HEK293T (cell line): ENCODE measurements around the gene SLC25A51.

Experiments
- ARNT ChIP-seq: fragments of 450-650 bp; IDR thresholded peaks from 2 replicates; pipeline ENCODE4 v1.6.1; 2017; ENCODE audit warnings: mild to moderate bottlenecking
- BHLHE40 ChIP-seq: fragments of 450-650 bp; IDR thresholded peaks from 2 replicates; pipeline ENCODE4 v1.6.1; 2016; ENCODE audit warnings: mild to moderate bottlenecking, moderate library complexity, borderline replicate concordance
- CTBP1 ChIP-seq: fragments of 450-650 bp; IDR thresholded peaks from 2 replicates; pipeline ENCODE4 v1.6.1; 2016; ENCODE audit warnings: borderline replicate concordance
- ELF4 ChIP-seq: fragments of 450-650 bp; IDR thresholded peaks from 2 replicates; pipeline ENCODE4 v1.6.1; 2017; ENCODE audit warnings: antibody characterized with exemption
- FOXA1 ChIP-seq: fragments of 450-650 bp; IDR thresholded peaks from 2 replicates; pipeline ENCODE4 v1.6.1; 2016; ENCODE audit warnings: mild to moderate bottlenecking
- FOXM1 ChIP-seq: fragments of 450-650 bp; IDR thresholded peaks from 2 replicates; pipeline ENCODE4 v1.6.1; 2017; ENCODE audit warnings: mild to moderate bottlenecking, borderline replicate concordance
- HDGF ChIP-seq: fragments of 450-650 bp; IDR thresholded peaks from 2 replicates; pipeline ENCODE4 v1.6.1; 2017; ENCODE audit warnings: antibody characterized with exemption, borderline replicate concordance
- L3MBTL2 ChIP-seq: fragments of 450-650 bp; conservative IDR thresholded peaks from 2 replicates; pipeline ENCODE4 v1.6.1; 2016; ENCODE audit warnings: mild to moderate bottlenecking
- LEF1 ChIP-seq: fragments of 450-650 bp; IDR thresholded peaks from 2 replicates; pipeline ENCODE4 v1.6.1; 2017; ENCODE audit warnings: mild to moderate bottlenecking, borderline replicate concordance
- NFRKB ChIP-seq: fragments of 450-650 bp; IDR thresholded peaks from 2 replicates; pipeline ENCODE4 v1.6.1; 2016; ENCODE audit warnings: mild to moderate bottlenecking, moderate library complexity
- SP1 ChIP-seq: fragments of 450-650 bp; IDR thresholded peaks from 2 replicates; pipeline ENCODE4 v1.6.1; 2017
- SUZ12 ChIP-seq: fragments of 450-650 bp; IDR thresholded peaks from 2 replicates; pipeline ENCODE4 v1.6.1; 2016; ENCODE audit warnings: mild to moderate bottlenecking
- TARDBP ChIP-seq: fragments of 450-650 bp; IDR thresholded peaks from 2 replicates; pipeline ENCODE4 v1.6.1; 2016

GRCh38 chr9:37856551-37856950 lies 47.4 kb downstream of the SLC25A51 start:
- no peak for TF ChIP-seq BHLHE40
- TF ChIP-seq ARNT: no peak
- no peak for TF ChIP-seq SUZ12
- TF ChIP-seq SP1: no peak
- TF ChIP-seq L3MBTL2: no peak
- no peak for TF ChIP-seq NFRKB
- no peak for TF ChIP-seq ELF4
- TF ChIP-seq HDGF: no peak
- no peak for TF ChIP-seq FOXM1
- TF ChIP-seq LEF1: no peak
- no peak for TF ChIP-seq TARDBP
- no peak for TF ChIP-seq CTBP1
- TF ChIP-seq FOXA1: no peak
